Kidney epithelial cell (primary cell): ENCODE measurements around the gene OR1F1. TPM values are rescaled to one million over a fixed set of nuclear protein-coding genes. Genes with fewer than 3 reads are reported as not detected.

Experiments
- DNase-seq: peaks from one replicate; pipeline ENCODE4 v3.0.0-alpha.2; 2010; ENCODE audit warnings: low read depth
- H3K27me3 ChIP-seq: 2 replicates; pipeline ENCODE4 v1.6.0; 2011; ENCODE audit warnings: low read length; ENCODE audit not compliant: control insufficient read depth, insufficient read depth
- H3K36me3 ChIP-seq: 2 replicates; pipeline ENCODE4 v1.5.1; 2011; ENCODE audit warnings: low read length; ENCODE audit not compliant: control insufficient read depth, insufficient read depth
- H3K4me3 ChIP-seq: 2 replicates; pipeline ENCODE4 v1.5.1; 2011; ENCODE audit warnings: low read depth, mild to moderate bottlenecking, control low read depth, low read length
- CTCF ChIP-seq: IDR thresholded peaks from 2 replicates; pipeline ENCODE4 v1.5.1; 2011; ENCODE audit warnings: mild to moderate bottlenecking, moderate library complexity, low read length, control low read depth, inconsistent platforms; ENCODE audit not compliant: insufficient read depth, poor library complexity, severe bottlenecking
- total RNA-seq: library from RNA; depleted of rRNA; stranded (reverse); fragments of >200 nt; gene quantifications from 2 replicates; pipeline ENCODE4 v1.2.3, GENCODE V29; 2015

Gene OR1F1
- total RNA-seq, 1 donor from 2014 or later = not detected

DNA sequence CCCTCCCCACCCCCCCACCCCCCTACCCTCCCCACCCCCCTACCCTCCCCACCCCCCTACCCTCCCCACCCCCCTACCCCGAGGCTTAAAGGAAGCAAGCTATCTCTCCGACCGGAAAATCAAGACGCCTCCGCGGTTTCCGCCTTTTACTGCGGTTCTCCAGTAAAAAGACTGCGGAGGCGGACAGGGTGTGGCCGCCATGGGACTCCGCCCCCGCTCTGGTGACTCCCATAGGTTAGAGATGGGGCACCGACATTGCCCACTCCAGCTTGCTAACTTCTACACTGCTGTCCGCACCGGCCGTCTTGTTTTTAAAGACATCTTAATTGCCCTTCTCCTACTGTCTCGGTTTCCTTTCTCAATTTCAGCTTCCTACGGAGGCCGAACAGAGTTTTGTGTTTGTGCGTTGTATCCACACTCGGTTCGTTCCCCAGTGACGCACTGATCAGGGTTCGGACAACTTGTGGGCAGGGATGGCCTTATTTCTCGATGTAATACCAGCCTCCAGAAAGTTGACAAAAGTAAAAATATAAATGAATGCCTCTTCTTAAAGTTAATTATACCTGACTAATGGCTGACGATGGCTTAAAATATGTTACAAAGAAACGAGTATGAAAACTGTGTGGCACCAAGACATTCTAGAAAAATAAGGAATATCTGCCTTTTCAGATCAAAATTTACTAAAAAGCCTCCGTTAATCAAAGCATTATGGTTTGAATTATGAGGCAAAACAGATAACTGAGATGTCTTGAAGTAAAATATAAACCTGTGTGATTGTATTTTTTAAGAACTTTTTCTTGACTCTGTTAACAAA is 48.1 kb downstream of the OR1F1 start:
- H3K4me3 ChIP-seq = no peak overlapping the region
- H3K27me3 ChIP-seq = no peaks in the 10 kb centered on the region
- no peak for TF ChIP-seq CTCF
- DNase-seq = no peak
- H3K36me3 ChIP-seq = peaks cover 2% of the 10 kb centered on the region

- DNase-seq = no peak
- H3K4me3 ChIP-seq = no peak overlapping the region
- TF ChIP-seq CTCF = no peak
- no peaks in the 10 kb centered on the region for H3K27me3 ChIP-seq
- H3K36me3 ChIP-seq = no peaks in the 10 kb centered on the region
Observed at GRCh38 chr16:3241761-3242160, 53.8 kb downstream of the OR1F1 start.

DNA sequence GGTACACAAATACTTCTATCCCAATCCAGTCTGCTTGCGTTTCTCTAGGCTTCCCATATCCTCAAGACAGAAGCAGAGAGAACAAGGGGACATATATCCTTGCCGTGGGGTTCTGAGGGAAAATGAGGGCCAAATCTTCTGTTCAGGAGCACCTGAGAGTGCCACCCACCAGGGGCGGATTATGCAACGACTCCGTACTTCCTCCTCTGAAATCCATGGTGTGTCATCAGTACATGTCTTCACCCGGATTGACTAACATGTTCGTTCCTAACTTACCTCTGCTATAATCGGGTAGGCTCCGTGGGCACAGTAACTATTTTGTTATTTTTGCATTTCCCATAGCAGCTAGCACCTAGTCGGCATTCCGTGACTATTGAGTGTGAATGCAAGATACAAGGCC is 54.7 kb downstream of the OR1F1 start:
- no peak for DNase-seq
- TF ChIP-seq CTCF = no peak
- Histone ChIP-seq H3K4me3 (no peak overlapping the region), H3K36me3 (no peaks in the 10 kb centered on the region), H3K27me3 (no peaks in the 10 kb centered on the region)

DNA sequence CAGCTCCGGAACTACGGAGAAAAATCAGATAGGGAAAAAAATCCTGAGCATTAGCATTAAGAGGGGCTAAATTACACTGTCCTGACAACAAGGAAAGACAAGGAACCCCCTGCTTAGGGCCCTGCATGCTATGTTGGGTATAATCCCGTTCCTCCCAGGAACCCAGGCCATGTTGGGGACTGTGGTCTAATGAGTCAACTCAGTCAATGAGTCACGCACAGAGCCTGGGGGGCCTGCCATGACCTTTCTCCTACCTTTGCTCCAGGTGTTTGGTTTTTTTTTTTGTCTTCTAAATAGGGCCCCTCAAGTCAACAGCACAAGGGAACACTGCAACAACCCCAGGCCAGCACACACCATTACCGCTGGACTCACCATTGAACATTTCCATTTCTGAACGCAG is 55.9 kb downstream of the OR1F1 start:
- Histone ChIP-seq H3K36me3 (no peaks in the 10 kb centered on the region), H3K27me3 (no peaks in the 10 kb centered on the region), H3K4me3 (no peak overlapping the region)
- TF ChIP-seq CTCF = no peak
- DNase-seq = no peak

GRCh38 chr16:3246002-3246401 is 58.0 kb downstream of the OR1F1 start:
- no peak overlapping the region for H3K4me3 ChIP-seq
- TF ChIP-seq CTCF = no peak
- DNase-seq = no peak
- no peaks in the 10 kb centered on the region for H3K36me3 ChIP-seq
- no peaks in the 10 kb centered on the region for H3K27me3 ChIP-seq

GRCh38 chr16:3246876-3247275 is 58.9 kb downstream of the OR1F1 start:
- no peak for TF ChIP-seq CTCF

More at GRCh38 chr16:3246876-3247275, 58.9 kb downstream of the OR1F1 start:
- Histone ChIP-seq H3K4me3 (no peak overlapping the region), H3K36me3 (no peaks in the 10 kb centered on the region), H3K27me3 (no peaks in the 10 kb centered on the region)
- DNase-seq = no peak
